ENCODE data around the gene RACK1.

The RACK1 gene

DNA sequence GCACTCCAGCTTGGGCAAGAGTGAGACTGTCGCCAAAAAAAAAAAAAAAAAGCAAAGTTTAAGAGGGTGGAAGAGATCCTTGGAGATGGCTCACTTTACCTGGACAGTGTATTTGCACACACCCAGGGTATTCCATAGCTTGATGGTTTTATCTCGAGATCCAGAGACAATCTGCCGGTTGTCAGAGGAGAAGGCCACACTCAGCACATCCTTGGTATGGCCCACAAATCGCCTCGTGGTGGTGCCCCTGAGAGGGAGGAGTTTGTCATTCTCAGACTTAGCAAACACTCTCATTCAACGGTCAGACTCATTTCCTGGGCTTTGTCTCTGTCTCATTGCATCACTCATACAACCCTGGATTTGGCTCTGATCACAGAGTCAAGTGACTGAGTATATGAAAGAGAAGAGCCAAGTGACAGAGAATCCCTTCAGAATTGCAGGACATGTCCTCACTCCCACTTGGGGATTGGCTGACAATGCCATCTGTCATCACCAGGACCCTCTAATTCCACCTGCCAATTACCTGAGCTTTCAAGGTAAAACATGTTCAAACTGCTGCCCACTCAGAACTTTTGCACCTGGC is 2.2 kb downstream of the RACK1 start:
- DNase-seq (ENCODE audit: low read depth) = peak; percentile 93
- peak overlapping the region; percentile 98 for H3K4me3 ChIP-seq (ENCODE audit: control insufficient read depth, low read depth, low read length)
- TF ChIP-seq, protein P1, sequence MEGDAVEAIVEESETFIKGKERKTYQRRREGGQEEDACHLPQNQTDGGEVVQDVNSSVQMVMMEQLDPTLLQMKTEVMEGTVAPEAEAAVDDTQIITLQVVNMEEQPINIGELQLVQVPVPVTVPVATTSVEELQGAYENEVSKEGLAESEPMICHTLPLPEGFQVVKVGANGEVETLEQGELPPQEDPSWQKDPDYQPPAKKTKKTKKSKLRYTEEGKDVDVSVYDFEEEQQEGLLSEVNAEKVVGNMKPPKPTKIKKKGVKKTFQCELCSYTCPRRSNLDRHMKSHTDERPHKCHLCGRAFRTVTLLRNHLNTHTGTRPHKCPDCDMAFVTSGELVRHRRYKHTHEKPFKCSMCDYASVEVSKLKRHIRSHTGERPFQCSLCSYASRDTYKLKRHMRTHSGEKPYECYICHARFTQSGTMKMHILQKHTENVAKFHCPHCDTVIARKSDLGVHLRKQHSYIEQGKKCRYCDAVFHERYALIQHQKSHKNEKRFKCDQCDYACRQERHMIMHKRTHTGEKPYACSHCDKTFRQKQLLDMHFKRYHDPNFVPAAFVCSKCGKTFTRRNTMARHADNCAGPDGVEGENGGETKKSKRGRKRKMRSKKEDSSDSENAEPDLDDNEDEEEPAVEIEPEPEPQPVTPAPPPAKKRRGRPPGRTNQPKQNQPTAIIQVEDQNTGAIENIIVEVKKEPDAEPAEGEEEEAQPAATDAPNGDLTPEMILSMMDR (conservative IDR thresholded peaks at IDR 0.05; ENCODE audit: control insufficient read depth, insufficient read depth, low read depth, low read length) = peak; percentile 7

DNA sequence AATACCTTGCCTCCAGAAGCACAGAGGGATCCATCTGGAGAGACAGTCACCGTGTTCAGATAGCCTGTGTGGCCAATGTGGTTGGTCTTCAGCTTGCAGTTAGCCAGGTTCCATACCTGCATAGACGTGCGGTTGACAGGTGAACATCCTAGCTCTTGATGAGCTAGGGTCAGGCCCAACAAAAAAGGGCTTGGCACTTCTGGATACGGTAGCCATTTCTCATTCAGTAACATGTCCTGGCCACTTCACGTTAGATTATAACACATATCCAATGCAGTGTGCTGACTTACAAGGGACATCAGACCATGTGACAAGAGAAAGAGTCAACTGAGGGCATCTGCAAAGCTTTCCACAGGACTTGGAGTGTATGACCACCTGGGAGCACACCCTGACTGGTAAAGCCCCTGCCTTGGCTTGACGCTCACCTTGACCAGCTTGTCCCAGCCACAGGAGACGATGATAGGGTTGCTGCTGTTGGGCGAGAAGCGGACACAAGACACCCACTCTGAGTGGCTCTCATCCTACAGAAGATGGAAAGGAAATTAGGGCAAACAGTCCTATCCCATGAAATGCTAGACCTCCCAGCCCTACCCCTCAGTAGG is 4.5 kb downstream of the RACK1 start:
- no peak for DNase-seq (ENCODE audit: low read depth)
- H3K4me3 ChIP-seq (ENCODE audit: control insufficient read depth, low read depth, low read length) = no peak overlapping the region
- TF ChIP-seq, protein P1 (conservative IDR thresholded peaks at IDR 0.05; ENCODE audit: control insufficient read depth, insufficient read depth, low read depth, low read length) = no peak

DNA sequence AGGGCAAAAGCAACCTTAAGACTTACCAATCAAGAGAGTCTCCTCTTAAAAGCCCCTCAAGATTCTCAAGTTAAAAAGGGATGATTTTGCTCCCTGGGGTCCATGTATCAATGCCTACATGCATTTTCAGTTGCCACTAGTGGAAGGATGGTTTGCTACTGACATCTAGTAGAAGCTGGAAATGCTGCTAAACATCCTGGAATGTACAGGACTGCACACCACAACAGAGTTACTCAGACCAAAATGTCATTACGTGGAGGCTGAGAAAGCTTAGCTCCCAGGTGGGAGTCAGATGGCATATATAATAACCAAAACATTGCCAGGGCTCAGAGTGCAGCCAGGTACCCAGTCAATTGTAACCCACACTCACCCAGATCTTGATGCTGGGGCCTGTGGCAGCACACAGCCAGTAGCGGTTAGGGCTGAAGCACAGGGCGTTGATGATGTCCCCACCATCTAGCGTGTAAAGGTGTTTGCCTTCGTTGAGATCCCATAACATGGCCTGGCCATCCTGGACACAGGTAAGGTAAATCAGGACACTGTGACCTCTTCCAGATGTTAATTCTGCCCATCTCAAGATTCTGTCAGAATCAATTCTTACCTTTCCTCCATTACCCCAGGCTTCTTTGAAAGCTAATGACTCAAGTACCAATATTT is 5.8 kb downstream of the RACK1 start:
- TF ChIP-seq, protein P1 (conservative IDR thresholded peaks at IDR 0.05; ENCODE audit: control insufficient read depth, insufficient read depth, low read depth, low read length) = no peak
- no peak overlapping the region for H3K4me3 ChIP-seq (ENCODE audit: control insufficient read depth, low read depth, low read length)
- no peak for DNase-seq (ENCODE audit: low read depth)

DNA sequence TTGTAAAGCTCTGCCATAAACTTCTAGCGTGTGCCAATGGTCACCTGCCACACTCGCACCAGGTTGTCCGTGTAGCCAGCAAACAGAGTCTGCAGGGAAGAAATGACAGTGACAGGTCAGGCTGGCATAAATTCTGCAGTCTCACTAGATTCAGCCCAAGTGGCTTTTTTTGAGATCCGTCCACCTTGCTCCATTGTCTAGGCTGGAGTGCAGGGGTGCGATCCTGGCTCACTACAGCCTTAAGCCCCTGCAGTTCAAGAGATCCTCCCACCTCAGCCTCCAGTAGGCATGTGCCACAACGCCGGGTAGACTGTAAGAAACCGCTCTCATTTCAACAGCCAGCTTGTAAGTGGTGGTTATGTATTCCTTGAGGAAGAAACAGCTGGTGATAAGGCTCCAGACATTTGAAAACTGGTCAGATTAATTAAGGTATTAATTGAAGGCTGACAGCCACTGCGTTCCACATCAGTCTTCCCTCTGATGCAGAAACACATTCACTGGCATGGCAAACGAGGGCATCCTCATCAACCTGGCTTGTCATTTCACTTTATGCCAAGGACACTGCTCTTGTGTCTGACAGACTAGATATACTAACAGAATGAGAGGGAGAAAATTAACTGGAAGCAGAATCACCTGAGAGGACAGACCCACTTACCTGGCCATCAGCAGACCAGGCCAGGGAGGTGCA is 6.6 kb downstream of the RACK1 start:
- DNase-seq (ENCODE audit: low read depth) = no peak
- TF ChIP-seq, protein P1 (conservative IDR thresholded peaks at IDR 0.05; ENCODE audit: control insufficient read depth, insufficient read depth, low read depth, low read length) = no peak
- H3K4me3 ChIP-seq (ENCODE audit: control insufficient read depth, low read depth, low read length) = no peak overlapping the region

- no peak overlapping the region for H3K4me3 ChIP-seq (ENCODE audit: control insufficient read depth, low read depth, low read length)
- no peak for DNase-seq (ENCODE audit: low read depth)
- TF ChIP-seq, protein P1 (conservative IDR thresholded peaks at IDR 0.05; ENCODE audit: control insufficient read depth, insufficient read depth, low read depth, low read length) = no peak
Observed at GRCh38 chr5:181236471-181236870, 7.2 kb downstream of the RACK1 start.

DNA sequence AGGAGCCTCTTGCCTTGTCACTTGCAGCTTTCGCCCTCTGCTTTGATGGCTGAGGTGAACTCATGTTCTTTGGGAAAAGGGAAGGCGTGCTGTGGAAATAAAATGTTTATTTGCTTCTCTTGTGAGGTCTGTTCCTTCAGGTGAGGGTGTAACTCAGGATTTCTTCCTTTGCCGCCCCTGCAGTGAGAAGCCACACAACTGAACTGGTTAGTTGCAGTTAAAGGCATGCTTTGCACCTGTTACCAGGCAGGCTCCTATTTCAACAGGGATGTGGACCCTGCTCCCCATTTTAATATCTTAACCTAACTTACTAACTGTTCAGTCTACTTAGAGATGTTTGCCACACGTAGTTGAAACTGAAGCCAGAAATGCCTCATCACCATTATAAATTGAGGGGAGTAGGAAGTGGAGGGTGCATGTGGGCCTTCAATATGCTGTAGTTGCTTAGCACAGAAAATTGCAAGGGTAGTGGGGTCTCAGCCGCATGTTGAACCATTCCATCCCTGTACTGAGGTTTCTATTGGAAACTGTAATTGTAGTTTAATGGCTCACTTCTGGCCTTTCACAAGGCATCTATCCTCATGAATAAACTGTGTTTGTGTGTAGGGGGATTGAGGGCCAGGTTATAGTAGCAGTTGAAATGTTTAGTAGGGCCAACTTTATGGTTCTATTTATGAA is 7.9 kb downstream of the RACK1 start:
- H3K4me3 ChIP-seq (ENCODE audit: control insufficient read depth, low read depth, low read length) = no peak overlapping the region
- TF ChIP-seq, protein P1 (conservative IDR thresholded peaks at IDR 0.05; ENCODE audit: control insufficient read depth, insufficient read depth, low read depth, low read length) = no peak
- DNase-seq (ENCODE audit: low read depth) = no peak

All from fibroblast of mammary gland (primary cell).